NT2/D1 (cell line): ENCODE measurements around the gene ADORA2B.
A peak's percentile ranks its signal among the peaks of the same experiment; 100 is the strongest.

Experiments
- DNase-seq: peaks from one replicate; pipeline ENCODE4 v3.0.0-alpha.2; 2011; ENCODE audit warnings: low read depth, low spot score
- H3K27me3 ChIP-seq: 2 replicates; pipeline ENCODE4 v1.6.0; 2011; ENCODE audit warnings: mild to moderate bottlenecking; ENCODE audit not compliant: insufficient read length, insufficient read depth
- H3K36me3 ChIP-seq: 2 replicates; pipeline ENCODE4 v1.6.1; 2011; ENCODE audit warnings: mild to moderate bottlenecking, low read length, mixed read lengths; ENCODE audit not compliant: insufficient read depth, insufficient read length
- H3K4me1 ChIP-seq: 2 replicates; pipeline ENCODE4 v1.5.1; 2011; ENCODE audit not compliant: insufficient read depth, insufficient read length
- H3K4me3 ChIP-seq: 2 replicates; pipeline ENCODE4 v1.5.1; 2011; ENCODE audit warnings: low read depth; ENCODE audit not compliant: insufficient read length
- H3K9ac ChIP-seq: 2 replicates; pipeline ENCODE4 v1.6.0; 2011; ENCODE audit warnings: low read depth; ENCODE audit not compliant: insufficient read length
- H3K9me3 ChIP-seq: 2 replicates; pipeline ENCODE4 v1.5.1; 2011; ENCODE audit warnings: mild to moderate bottlenecking, low read length; ENCODE audit not compliant: insufficient read depth
- SUZ12 ChIP-seq: IDR thresholded peaks from 2 replicates; pipeline ENCODE4 v1.6.1; 2011; ENCODE audit not compliant: insufficient read length, insufficient read depth; ENCODE audit errors: extremely low read depth
- YY1 ChIP-seq: IDR thresholded peaks from 2 replicates; pipeline ENCODE4 v1.6.1; 2011; ENCODE audit not compliant: insufficient read length, insufficient read depth
- ZNF274 ChIP-seq: IDR thresholded peaks from 2 replicates; pipeline ENCODE4 v1.6.1; 2011; ENCODE audit warnings: mild to moderate bottlenecking, low read depth, low read length

ADORA2B gene

GRCh38 chr17:15966879-15967248 lies 21.9 kb downstream of the ADORA2B start:
- Histone ChIP-seq H3K4me1 (peaks cover 11% of the 10 kb centered on the region), H3K9me3 (no peaks in the 10 kb centered on the region), H3K9ac (peak overlapping the region; percentile 46), H3K27me3 (no peaks in the 10 kb centered on the region), H3K36me3 (no peaks in the 10 kb centered on the region), H3K4me3 (peak overlapping the region; percentile 12)
- TF ChIP-seq ZNF274 (no peak), SUZ12 (no peak), YY1 (no peak)
- DNase-seq = no peak

- Histone ChIP-seq H3K4me1 (peaks cover 11% of the 10 kb centered on the region), H3K9ac (peak overlapping the region; percentile 21), H3K4me3 (no peak overlapping the region), H3K36me3 (no peaks in the 10 kb centered on the region), H3K27me3 (no peaks in the 10 kb centered on the region), H3K9me3 (no peaks in the 10 kb centered on the region)
- TF ChIP-seq ZNF274 = no peak
- TF ChIP-seq SUZ12 = no peak
- TF ChIP-seq YY1 = no peak
- DNase-seq = no peak
Measured at GRCh38 chr17:15967706-15968399, 22.9 kb downstream of the ADORA2B start.

- H3K4me1 ChIP-seq = peaks cover 11% of the 10 kb centered on the region
Measured at GRCh38 chr17:15969463-15969862, 24.5 kb downstream of the ADORA2B start.

GRCh38 chr17:15970500-15970899 lies 25.6 kb downstream of the ADORA2B start:
- TF ChIP-seq YY1 (no peak), ZNF274 (no peak), SUZ12 (no peak)
- Histone ChIP-seq H3K36me3 (peaks cover 12% of the 10 kb centered on the region), H3K4me3 (no peak overlapping the region), H3K4me1 (peaks cover 10% of the 10 kb centered on the region), H3K9ac (no peak overlapping the region), H3K27me3 (no peaks in the 10 kb centered on the region), H3K9me3 (no peaks in the 10 kb centered on the region)
- DNase-seq = no peak

More at GRCh38 chr17:15969463-15969862, 24.5 kb downstream of the ADORA2B start:
- Histone ChIP-seq H3K9me3 (no peaks in the 10 kb centered on the region), H3K9ac (no peak overlapping the region), H3K4me3 (no peak overlapping the region), H3K27me3 (no peaks in the 10 kb centered on the region), H3K36me3 (peaks cover 2% of the 10 kb centered on the region)
- DNase-seq = no peak
- no peak for TF ChIP-seq ZNF274
- no peak for TF ChIP-seq YY1
- no peak for TF ChIP-seq SUZ12

GRCh38 chr17:15971098-15971678 lies 26.3 kb downstream of the ADORA2B start:
- H3K4me1 ChIP-seq = peaks cover 10% of the 10 kb centered on the region
- TF ChIP-seq YY1 = no peak
- TF ChIP-seq SUZ12 = no peak
- no peak for TF ChIP-seq ZNF274
- peak; percentile 65 for DNase-seq
- H3K4me3 ChIP-seq = no peak overlapping the region
- H3K36me3 ChIP-seq = peaks cover 12% of the 10 kb centered on the region
- H3K9me3 ChIP-seq = no peaks in the 10 kb centered on the region
- H3K9ac ChIP-seq = no peak overlapping the region
- H3K27me3 ChIP-seq = no peaks in the 10 kb centered on the region

- no peak overlapping the region for H3K4me3 ChIP-seq
- H3K9me3 ChIP-seq = no peaks in the 10 kb centered on the region
- no peak for TF ChIP-seq SUZ12
- TF ChIP-seq ZNF274 = no peak
- no peak for TF ChIP-seq YY1
- peaks cover 16% of the 10 kb centered on the region for H3K36me3 ChIP-seq
- peaks cover 10% of the 10 kb centered on the region for H3K4me1 ChIP-seq
- DNase-seq = no peak
- no peak overlapping the region for H3K9ac ChIP-seq
- H3K27me3 ChIP-seq = no peaks in the 10 kb centered on the region
Measured at GRCh38 chr17:15971882-15972281, 27.0 kb downstream of the ADORA2B start.

GRCh38 chr17:15972497-15972951 lies 27.6 kb downstream of the ADORA2B start:
- Histone ChIP-seq H3K36me3 (peaks cover 21% of the 10 kb centered on the region), H3K4me3 (no peak overlapping the region), H3K9me3 (no peaks in the 10 kb centered on the region), H3K9ac (no peak overlapping the region), H3K4me1 (peaks cover 8% of the 10 kb centered on the region), H3K27me3 (no peaks in the 10 kb centered on the region)
- TF ChIP-seq ZNF274 = no peak
- no peak for TF ChIP-seq SUZ12
- no peak for TF ChIP-seq YY1
- DNase-seq = no peak
